ENCODE data around the gene FAM78A.
"Not testable (repeated sequence)": the region's sequence is repeated elsewhere in the genome, so short reads cannot be mapped to it uniquely, and the experiment has no call there.

The FAM78A gene

GRCh38 chr9:131262327-131263032, 13.8 kb downstream of the FAM78A start:
- DNase-seq: no peak

GRCh38 chr9:131260751-131261452, 15.4 kb downstream of the FAM78A start:
- no peak for DNase-seq

- no peak for DNase-seq
Measured at GRCh38 chr9:131259916-131260597, 16.3 kb downstream of the FAM78A start.

- DNase-seq: no peak
Measured at GRCh38 chr9:131259432-131259898, 16.8 kb downstream of the FAM78A start.

GRCh38 chr9:131258698-131259431, 17.4 kb downstream of the FAM78A start:
- no peak for DNase-seq

- DNase-seq: no peak
Measured at GRCh38 chr9:131258186-131258585, 18.1 kb downstream of the FAM78A start.

- no peak for DNase-seq
Measured at GRCh38 chr9:131257266-131258025, 18.9 kb downstream of the FAM78A start.

GRCh38 chr9:131255676-131256197, 20.6 kb downstream of the FAM78A start:
- no peak for DNase-seq

- no peak for DNase-seq
Measured at GRCh38 chr9:131254626-131255025, 21.7 kb downstream of the FAM78A start.

- DNase-seq: no peak
Measured at GRCh38 chr9:131253891-131254491, 22.3 kb downstream of the FAM78A start.

- no peak for DNase-seq
Measured at GRCh38 chr9:131252120-131252519, 24.2 kb downstream of the FAM78A start.

GRCh38 chr9:131246618-131247017, 29.7 kb downstream of the FAM78A start:
- no peak for DNase-seq

GRCh38 chr9:131244331-131244730, 32.0 kb downstream of the FAM78A start:
- DNase-seq: not testable (repeated sequence)

GRCh38 chr9:131240047-131240921, 36.0 kb downstream of the FAM78A start:
- DNase-seq: no peak

- DNase-seq: no peak
Measured at GRCh38 chr9:131239161-131239975, 36.9 kb downstream of the FAM78A start.

- no peak for DNase-seq
Measured at GRCh38 chr9:131238402-131239021, 37.8 kb downstream of the FAM78A start.

- DNase-seq: peak; percentile 81
Measured at GRCh38 chr9:131237931-131238401, 38.3 kb downstream of the FAM78A start.

GRCh38 chr9:131237291-131237690, 39.0 kb downstream of the FAM78A start:
- no peak for DNase-seq

GRCh38 chr9:131236761-131237160, 39.5 kb downstream of the FAM78A start:
- DNase-seq: no peak

All from CD4-positive, alpha-beta T cell treated with Interferon gamma for 1 hour (primary cell).